ENCODE results near the gene FEZF1. TPM values are rescaled to one million over a fixed set of nuclear protein-coding genes. Genes with fewer than 3 reads are reported as not detected.

Gene FEZF1
- total RNA-seq, 1 donor from 2014 or later = not detected

DNA sequence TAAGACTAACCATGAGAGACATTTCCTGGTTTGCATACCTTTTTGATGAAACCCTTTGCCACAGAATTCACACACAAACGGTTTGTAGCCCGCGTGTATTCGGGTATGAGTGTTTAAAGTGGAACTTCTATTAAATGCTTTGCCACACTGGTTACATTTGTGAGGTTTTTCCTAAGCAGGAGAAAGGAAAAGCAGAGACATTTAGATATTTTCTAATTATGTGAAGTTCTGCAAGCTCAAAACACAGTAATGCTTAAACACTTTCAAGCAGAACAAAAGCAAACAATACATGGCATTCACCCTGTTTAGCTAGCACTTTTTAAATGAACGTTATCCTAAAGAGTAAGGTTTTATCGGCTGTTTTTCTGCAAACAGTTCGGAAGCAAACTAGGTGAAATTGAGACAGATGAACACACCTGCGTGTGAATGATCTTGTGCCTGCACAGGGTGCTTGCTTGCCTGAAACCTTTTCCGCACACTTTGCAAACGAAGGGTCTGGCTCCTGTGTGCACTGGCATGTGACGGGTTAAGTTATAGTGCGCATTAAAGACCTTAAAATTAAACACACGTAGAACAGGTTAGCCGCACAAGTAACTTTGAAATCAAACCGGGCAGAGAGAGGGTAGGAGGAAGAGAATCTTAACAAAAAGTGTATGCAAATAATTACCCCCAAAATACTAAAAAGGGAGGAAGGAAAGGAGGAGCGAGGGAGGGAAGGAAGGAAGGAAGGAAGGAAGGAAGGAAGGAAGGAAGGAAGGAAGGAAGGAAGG, 1.6 kb downstream of the FEZF1 start:
- intact Hi-C loops (cut with micrococcal nuclease) = no loop called here

DNA sequence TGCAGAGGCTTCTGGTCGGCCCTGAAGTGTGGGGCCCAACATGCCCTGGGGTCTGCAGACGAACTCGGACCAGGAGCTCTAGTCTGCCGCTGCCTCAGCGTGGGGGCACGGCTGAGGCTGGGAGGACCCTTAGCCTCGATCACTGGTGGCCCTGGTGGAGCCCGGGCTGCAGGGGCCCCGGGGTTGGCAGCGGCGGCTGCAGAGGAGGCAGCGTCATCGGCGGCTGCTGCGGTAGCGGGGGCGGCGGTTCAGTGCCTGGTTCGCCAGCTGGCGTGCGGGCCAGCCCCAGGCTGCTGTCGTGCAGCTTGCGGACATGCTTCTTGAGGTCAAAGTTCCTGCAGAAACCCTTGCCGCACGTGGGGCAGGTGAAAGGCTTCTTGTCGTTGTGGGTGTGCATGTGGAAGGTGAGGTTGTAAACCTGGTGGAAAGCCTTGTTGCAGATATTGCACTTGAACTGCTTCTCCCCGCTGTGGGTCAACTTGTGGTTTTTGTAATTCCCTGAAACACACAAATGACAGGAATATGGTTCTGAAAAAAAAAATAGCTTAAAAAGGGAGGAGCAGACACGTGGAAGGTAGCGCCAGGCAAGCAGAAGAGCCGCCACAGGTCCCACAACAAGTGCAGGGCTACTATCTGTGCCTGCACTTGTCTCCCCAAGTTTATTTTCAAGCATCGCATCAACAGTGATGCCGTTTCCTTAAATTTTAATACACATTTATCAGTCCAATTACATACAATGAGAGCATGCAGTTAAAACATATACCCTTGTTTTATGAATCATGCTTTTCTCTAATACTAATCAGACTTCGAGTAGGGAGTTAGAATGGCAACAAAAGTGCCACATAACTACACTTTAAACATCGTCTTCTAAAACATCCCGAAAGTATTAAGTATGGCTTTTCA, 2.4 kb downstream of the FEZF1 start:
- Mint-ChIP-seq H3K36me3 (ENCODE audit: low read depth) (no peaks in the 10 kb centered on the region), H3K27ac (no peak overlapping the region), H3K4me1 (no peaks in the 10 kb centered on the region), H3K9me3 (no peaks in the 10 kb centered on the region), H3K4me3 (no peak overlapping the region), H3K27me3 (peaks cover 75% of the 10 kb centered on the region)
- ATAC-seq (ENCODE audit: low read depth) (no peak), DNase-seq (no peak)
- intact Hi-C loops (cut with micrococcal nuclease) = no loop called here
- POLR2A ChIA-PET = no interaction called here
- CTCF ChIA-PET = no interaction called here
- TF ChIP-seq, protein P1, sequence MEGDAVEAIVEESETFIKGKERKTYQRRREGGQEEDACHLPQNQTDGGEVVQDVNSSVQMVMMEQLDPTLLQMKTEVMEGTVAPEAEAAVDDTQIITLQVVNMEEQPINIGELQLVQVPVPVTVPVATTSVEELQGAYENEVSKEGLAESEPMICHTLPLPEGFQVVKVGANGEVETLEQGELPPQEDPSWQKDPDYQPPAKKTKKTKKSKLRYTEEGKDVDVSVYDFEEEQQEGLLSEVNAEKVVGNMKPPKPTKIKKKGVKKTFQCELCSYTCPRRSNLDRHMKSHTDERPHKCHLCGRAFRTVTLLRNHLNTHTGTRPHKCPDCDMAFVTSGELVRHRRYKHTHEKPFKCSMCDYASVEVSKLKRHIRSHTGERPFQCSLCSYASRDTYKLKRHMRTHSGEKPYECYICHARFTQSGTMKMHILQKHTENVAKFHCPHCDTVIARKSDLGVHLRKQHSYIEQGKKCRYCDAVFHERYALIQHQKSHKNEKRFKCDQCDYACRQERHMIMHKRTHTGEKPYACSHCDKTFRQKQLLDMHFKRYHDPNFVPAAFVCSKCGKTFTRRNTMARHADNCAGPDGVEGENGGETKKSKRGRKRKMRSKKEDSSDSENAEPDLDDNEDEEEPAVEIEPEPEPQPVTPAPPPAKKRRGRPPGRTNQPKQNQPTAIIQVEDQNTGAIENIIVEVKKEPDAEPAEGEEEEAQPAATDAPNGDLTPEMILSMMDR (IDR thresholded peaks at IDR 0.05) = no peak

More for the DNA sequence above, 1.6 kb downstream of the FEZF1 start:
- Mint-ChIP-seq H3K36me3 (ENCODE audit: low read depth) (no peaks in the 10 kb centered on the region), H3K9me3 (no peaks in the 10 kb centered on the region), H3K4me1 (no peaks in the 10 kb centered on the region), H3K4me3 (no peak overlapping the region), H3K27me3 (peaks cover 74% of the 10 kb centered on the region), H3K27ac (no peak overlapping the region)
- ChIA-PET POLR2A (no interaction called here), CTCF (no interaction called here)
- ATAC-seq (ENCODE audit: low read depth) (no peak), DNase-seq (no peak)
- TF ChIP-seq, protein P1 (IDR thresholded peaks at IDR 0.05) = no peak

DNA sequence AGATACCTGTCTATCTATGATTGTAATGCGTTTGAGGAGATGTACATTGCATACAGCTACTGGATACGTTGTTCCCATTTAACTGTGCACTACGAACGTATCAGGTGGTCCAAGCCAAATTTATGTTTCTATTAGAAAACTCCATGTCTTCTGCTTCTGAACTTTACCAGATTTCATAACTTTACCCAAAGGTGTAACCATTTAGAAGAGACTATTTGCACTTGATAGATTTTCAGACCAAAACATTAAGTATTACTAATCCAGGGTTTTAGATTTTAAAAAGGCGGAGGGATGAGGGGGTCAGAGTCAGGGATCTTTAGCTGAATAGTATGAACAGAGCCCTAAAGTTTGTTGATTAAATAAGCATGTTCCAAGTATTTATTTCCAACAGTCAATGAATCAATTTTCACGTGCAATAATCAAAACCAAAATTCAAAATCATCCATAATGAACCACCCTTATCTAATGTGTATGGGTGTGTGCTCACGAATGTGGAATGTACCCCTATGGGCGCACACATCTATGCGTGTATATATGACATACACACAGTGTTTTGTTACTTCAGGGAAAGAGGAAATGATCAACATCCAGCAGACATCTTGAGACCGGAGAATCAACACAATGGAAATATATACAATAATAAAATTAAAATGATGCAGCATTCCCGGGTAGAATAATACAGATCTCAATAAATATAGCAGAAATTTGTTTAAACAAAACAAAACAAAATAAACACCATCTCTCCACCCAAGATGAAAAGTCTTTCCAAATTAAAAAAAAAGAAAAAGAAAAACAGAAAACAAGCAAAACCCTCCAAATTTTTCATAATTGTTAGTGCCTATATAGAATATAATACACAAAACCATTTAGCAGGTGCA, 3.4 kb downstream of the FEZF1 start:
- Mint-ChIP-seq H3K4me3 (no peak overlapping the region), H3K36me3 (ENCODE audit: low read depth) (no peaks in the 10 kb centered on the region), H3K9me3 (no peaks in the 10 kb centered on the region), H3K27me3 (peaks cover 70% of the 10 kb centered on the region), H3K27ac (no peak overlapping the region), H3K4me1 (no peaks in the 10 kb centered on the region)
- ChIA-PET POLR2A (no interaction called here), CTCF (no interaction called here)
- intact Hi-C loops (cut with micrococcal nuclease) = no loop called here
- TF ChIP-seq, protein P1 (IDR thresholded peaks at IDR 0.05) = no peak
- ATAC-seq (ENCODE audit: low read depth) (no peak), DNase-seq (no peak)

DNA sequence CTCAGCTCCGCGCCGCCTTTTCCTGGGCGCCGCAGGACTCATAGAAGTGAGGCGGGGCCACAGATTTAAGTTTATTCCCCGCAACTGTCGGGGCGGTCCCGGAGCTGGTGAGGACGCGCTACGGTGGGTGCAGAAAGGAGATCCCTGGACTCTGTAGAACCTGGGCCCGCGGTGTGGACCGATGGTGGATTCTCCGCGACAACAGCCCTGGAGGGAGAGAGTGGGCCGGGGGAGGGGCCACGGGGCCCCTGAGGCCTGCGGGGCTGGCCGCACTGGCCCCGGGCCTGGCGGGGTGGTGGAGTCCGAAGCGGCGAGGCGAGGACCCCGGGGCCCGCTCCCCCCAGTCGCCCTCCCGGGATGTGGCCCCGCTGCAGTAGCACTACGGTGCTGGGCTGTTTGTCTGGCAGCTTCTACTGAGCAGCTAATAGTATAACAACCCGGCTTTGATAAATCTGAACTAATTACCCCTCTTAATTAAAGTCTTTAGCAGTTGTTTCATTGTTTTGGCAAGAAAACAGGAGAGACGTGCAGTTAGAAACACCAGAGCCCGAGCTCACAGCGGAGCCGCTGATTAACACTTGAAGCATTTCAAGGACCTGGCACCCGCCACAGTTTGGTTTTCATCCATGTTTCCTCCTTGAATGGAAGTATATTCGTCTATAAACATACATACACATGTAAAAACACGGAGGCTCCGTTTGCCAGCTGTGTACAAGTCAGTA, 4.2 kb downstream of the FEZF1 start:
- POLR2A ChIA-PET = no interaction called here
- peaks cover 67% of the 10 kb centered on the region for H3K27me3 Mint-ChIP-seq

More for the DNA sequence above, 4.2 kb downstream of the FEZF1 start:
- no peak for DNase-seq
- TF ChIP-seq, protein P1 (IDR thresholded peaks at IDR 0.05) = no peak
- Mint-ChIP-seq H3K4me3 (no peak overlapping the region), H3K27ac (no peak overlapping the region), H3K36me3 (ENCODE audit: low read depth) (no peaks in the 10 kb centered on the region), H3K9me3 (no peaks in the 10 kb centered on the region), H3K4me1 (no peaks in the 10 kb centered on the region)
- CTCF ChIA-PET = no interaction called here
- intact Hi-C loops (cut with micrococcal nuclease) = no loop called here
- no peak for ATAC-seq (ENCODE audit: low read depth)
